SK-N-SH (cell line): ENCODE results near the gene TBC1D5.

ENCODE experiments used
- CTCF ChIP-seq: fragments of 200-600 bp; sonication (generic); IDR thresholded peaks from 2 replicates; pipeline ENCODE4 v1.6.1; 2017; ENCODE audit warnings: antibody characterized with exemption, mild to moderate bottlenecking, moderate library complexity
- EP300 ChIP-seq, 2 experiments: IDR thresholded peaks; 2 replicates each; pipeline versions ENCODE4 v1.4.0 to v1.6.1; 2012; ENCODE audit warnings: borderline replicate concordance in 1 of 2, low read depth in 1 of 2, low read length in 1 of 2
- IRF3 ChIP-seq: fragments of 150-350 bp; IDR thresholded peaks from 2 replicates; pipeline ENCODE4 v1.6.1; 2016; ENCODE audit warnings: mild to moderate bottlenecking, low read depth, low read length
- NFIC ChIP-seq: IDR thresholded peaks from 2 replicates; pipeline ENCODE4 v1.4.0; 2012; ENCODE audit warnings: borderline replicate concordance
- RAD21 ChIP-seq: IDR thresholded peaks from 2 replicates; pipeline ENCODE4 v1.6.1; 2012; ENCODE audit warnings: mild to moderate bottlenecking, low read length
- REST ChIP-seq: IDR thresholded peaks from 2 replicates; pipeline ENCODE4 v1.6.1; 2012; ENCODE audit warnings: mild to moderate bottlenecking, low read depth, low read length, moderate library complexity
- TAF1 ChIP-seq: IDR thresholded peaks from 2 replicates; pipeline ENCODE4 v1.6.1; 2012; ENCODE audit warnings: low read depth, mild to moderate bottlenecking, low read length, moderate library complexity, borderline replicate concordance
- YY1 ChIP-seq: IDR thresholded peaks from 2 replicates; pipeline ENCODE4 v1.4.0; 2012; ENCODE audit warnings: low read depth, mild to moderate bottlenecking

DNA sequence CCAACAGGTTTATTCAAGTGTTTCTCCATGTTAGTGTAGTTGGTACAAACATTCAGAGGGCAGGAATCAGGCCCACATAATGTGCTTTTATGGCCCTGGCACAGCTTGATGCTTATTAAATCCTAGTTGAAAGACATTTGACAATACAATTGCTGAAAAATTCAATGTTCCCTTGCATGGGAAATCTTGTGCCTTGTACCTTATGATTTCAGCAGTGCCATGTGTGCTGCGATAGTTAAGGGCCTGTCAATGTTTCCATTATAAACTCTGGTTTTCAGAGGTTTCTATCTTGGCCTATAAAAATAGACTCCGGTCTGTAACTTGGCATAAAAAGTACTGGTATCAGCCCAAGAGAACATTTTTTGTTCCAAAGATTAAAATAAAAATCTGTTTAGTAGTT is 207.2 kb downstream of the TBC1D5 start:
- TF ChIP-seq IRF3, result no peak
- TF ChIP-seq RAD21, result no peak
- TF ChIP-seq REST, result no peak
- no peak for TF ChIP-seq CTCF
- no peak for TF ChIP-seq EP300 (IDR thresholded peaks at IDR 0.05; ENCODE audit: borderline replicate concordance in 1 of 2, low read depth in 1 of 2, low read length in 1 of 2)
- TF ChIP-seq NFIC, result no peak
- no peak for TF ChIP-seq TAF1
- TF ChIP-seq YY1, result no peak
